ENCODE results near the gene PCF11.

Gene PCF11

GRCh38 chr11:83156996-83157593, at the start of gene PCF11:
Gene PCF11, plus strand, starts transcription at chr11:83157131. Its CDS starts 309 bp downstream, at chr11:83157440.
- no peak for TF ChIP-seq CTCF (IDR thresholded peaks at IDR 0.05; ENCODE audit: insufficient read depth, low read depth, low read length, missing control alignments)
- DNase-seq (ENCODE audit: low read depth), result no peak
- H3K4me3 ChIP-seq (ENCODE audit: low read depth, low read length), result peak within 1 kb of the TSS; percentile 93

GRCh38 chr11:83112886-83113285, 44.0 kb upstream of the PCF11 start:
- no peak overlapping the region for H3K4me3 ChIP-seq (ENCODE audit: low read depth, low read length)
- no peak for TF ChIP-seq CTCF (IDR thresholded peaks at IDR 0.05; ENCODE audit: insufficient read depth, low read depth, low read length, missing control alignments)
- no peak for DNase-seq (ENCODE audit: low read depth)

GRCh38 chr11:83115026-83115425, 41.9 kb upstream of the PCF11 start:
- DNase-seq (ENCODE audit: low read depth), result no peak
- no peak overlapping the region for H3K4me3 ChIP-seq (ENCODE audit: low read depth, low read length)
- TF ChIP-seq CTCF (IDR thresholded peaks at IDR 0.05; ENCODE audit: insufficient read depth, low read depth, low read length, missing control alignments), result no peak

GRCh38 chr11:83115551-83115950, 41.4 kb upstream of the PCF11 start:
- TF ChIP-seq CTCF (IDR thresholded peaks at IDR 0.05; ENCODE audit: insufficient read depth, low read depth, low read length, missing control alignments), result no peak
- DNase-seq (ENCODE audit: low read depth), result no peak
- H3K4me3 ChIP-seq (ENCODE audit: low read depth, low read length), result no peak overlapping the region

- no peak for DNase-seq (ENCODE audit: low read depth)
- no peak for TF ChIP-seq CTCF (IDR thresholded peaks at IDR 0.05; ENCODE audit: insufficient read depth, low read depth, low read length, missing control alignments)
- peak overlapping the region; percentile 70; the same call in 1 of the 2 replicates for H3K4me3 ChIP-seq (ENCODE audit: low read depth, low read length)
Observed at GRCh38 chr11:83116015-83116641, 40.8 kb upstream of the PCF11 start.

- DNase-seq (ENCODE audit: low read depth), result no peak
- H3K4me3 ChIP-seq (ENCODE audit: low read depth, low read length), result no peak overlapping the region
- no peak for TF ChIP-seq CTCF (IDR thresholded peaks at IDR 0.05; ENCODE audit: insufficient read depth, low read depth, low read length, missing control alignments)
Observed at GRCh38 chr11:83118814-83119213, 38.1 kb upstream of the PCF11 start.

- H3K4me3 ChIP-seq (ENCODE audit: low read depth, low read length), result no peak overlapping the region
- no peak for DNase-seq (ENCODE audit: low read depth)
- no peak for TF ChIP-seq CTCF (IDR thresholded peaks at IDR 0.05; ENCODE audit: insufficient read depth, low read depth, low read length, missing control alignments)
Observed at GRCh38 chr11:83119216-83119615, 37.7 kb upstream of the PCF11 start.

Data from GM12865 (cell line).